Measurements from ENCODE around the gene C5AR2. TPM values are rescaled to one million over a fixed set of nuclear protein-coding genes. Genes with fewer than 3 reads are reported as not detected.
A peak's percentile ranks its signal among the peaks of the same experiment; 100 is the strongest.
"Not testable (repeated sequence)": the region's sequence is repeated elsewhere in the genome, so short reads cannot be mapped to it uniquely, and the experiment has no call there.

C5AR2 gene
- total RNA-seq, 1 experiment from 2014 or later = 0.12 TPM

DNA sequence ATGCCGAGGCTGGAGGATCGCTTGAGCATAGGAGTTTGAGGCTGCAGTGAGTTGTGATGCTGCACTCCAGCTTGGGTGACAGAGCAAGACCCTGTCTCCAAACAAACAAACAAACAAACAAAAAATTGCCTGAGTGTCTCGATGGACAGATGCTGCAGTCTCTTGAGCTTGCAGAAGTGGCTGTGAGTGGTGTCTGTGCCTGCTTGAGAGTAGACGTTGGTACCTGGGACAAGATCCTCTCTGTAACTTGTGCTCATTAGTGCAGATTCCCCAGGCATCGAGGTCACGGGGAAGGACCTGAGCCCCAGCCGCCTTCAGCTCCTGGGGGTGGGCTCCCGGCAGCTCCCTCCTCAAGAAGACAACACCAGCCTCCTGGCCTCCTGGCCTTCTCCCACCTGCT, 8.6 kb upstream of the C5AR2 start:
- no peak for DNase-seq (ENCODE audit: low read depth)

DNA sequence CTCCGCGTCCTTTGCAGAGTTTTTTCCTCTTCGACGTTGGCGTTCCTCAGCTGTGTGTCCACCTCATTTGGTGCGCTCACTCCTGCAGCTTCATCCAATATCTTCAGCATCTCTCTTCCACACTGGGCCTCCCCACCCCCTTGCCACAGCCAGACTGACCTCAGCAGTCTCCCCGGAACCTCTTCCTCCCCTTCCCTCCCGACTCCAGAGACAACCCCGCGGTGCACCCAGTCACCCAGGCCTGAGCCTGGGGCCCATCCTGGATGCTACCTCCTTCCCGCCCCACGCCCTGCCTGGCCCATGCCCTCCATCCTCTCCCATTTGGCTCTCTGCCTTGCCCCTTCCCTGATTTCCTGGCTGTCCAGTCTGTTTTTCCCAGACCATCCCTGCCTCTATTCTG, 8.1 kb upstream of the C5AR2 start:
- DNase-seq (ENCODE audit: low read depth) = no peak

DNA sequence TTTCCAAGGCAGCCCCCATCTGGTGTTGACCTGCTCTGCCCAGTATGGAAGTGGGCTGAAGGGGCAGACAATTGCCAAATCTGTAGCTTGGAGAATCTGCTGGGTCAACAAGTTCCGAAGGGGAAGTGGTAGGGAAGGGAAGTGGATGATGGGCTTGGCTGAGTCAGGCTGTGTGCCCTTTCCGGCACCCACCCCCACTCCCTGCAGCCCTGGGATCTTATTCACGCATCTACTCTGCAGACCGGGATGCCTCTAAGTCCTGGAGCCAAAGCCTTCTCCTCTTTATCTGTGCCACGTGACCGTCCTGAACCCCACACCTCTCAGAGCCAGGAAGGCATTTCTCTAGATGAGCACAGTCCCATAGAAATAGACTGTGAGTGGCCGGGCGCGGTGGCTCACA, 7.5 kb upstream of the C5AR2 start:
- no peak for DNase-seq (ENCODE audit: low read depth)

DNA sequence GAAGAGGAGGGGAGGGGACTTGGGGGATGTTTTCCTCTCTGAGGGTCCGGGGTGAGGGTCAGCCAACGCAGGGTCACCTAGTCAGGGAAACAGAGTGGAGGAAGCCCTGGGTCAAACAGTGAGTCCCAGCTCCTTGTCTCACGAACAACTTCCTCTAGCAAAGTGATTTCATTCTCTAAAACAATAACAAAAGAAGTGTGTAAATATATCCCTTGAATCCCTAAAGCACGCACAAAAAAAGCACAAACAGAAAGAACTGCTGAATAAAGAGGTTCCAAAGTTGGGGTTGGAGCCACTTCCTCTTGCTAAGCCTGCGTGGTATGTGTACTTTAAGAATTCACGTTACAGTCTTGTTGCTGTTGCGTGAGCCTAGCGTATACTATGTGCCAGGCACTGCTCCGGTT, 1.5 kb upstream of the C5AR2 start:
- DNase-seq (ENCODE audit: low read depth) = no peak

DNA sequence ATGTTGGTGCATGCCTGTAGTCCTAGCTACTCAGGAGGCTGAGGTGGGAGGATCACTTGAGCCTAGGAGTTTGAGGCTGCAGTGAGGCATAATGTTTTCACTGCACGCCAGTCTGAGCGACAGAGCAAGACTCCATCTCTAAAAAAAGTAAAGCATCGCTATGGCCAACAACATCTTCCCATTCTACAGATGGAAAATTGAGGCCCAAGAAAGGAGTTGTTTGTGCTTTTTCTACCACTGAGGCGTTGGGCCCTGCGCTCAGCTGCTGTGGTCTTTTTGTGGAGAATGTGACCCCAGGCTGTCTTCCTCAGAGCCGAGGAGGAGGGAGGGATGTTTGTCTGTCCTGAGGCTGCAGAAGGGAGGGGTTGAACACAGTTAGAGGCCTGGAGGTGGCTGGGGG, 485 bp upstream of the C5AR2 start:
- DNase-seq (ENCODE audit: low read depth) = no peak

DNA sequence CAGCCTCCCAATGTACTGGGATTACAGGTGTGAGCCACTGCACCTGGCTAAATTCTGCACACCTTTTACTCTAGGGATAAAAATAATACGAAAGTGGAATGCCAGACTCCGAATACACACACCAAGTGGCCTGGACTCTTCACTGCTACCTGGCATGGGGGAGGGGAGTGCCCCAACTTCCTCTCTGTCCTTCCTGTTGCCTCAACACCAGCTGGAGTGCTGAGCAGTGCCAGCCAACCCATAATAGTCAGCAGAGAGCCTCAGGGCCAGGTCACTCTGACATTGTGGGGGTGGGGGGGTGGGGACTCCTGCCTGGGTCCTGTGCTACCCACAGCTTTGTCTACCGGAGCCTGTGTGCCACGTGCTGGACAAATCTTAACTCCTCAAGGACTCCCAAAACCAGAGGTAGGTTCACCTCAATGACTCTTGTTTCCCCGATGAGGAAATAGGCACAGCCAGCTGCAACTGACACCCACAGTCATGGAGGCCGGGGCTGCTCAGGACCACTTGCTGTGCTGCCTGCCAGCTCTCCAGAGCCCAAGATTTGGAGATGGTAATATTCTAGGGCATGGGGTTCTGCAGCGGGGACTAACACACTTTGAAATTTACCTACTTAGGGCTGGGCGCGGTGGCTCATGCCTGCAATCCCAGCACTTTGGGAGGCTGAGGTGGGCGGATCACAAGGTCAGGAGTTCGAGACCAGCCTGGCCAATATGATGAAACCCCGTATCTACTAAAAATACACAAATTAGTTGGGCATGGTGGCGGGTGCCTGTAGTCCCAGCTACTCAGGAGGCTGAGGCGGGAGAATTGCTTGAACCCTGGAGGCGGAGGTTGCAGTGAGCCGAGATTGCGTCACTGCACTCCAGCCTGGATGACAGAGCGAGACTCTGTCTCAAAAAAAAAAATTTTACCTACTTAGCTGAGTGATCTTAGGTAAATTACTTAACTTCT, 5.1 kb downstream of the C5AR2 start:
- DNase-seq (ENCODE audit: low read depth) = not testable (repeated sequence)

DNA sequence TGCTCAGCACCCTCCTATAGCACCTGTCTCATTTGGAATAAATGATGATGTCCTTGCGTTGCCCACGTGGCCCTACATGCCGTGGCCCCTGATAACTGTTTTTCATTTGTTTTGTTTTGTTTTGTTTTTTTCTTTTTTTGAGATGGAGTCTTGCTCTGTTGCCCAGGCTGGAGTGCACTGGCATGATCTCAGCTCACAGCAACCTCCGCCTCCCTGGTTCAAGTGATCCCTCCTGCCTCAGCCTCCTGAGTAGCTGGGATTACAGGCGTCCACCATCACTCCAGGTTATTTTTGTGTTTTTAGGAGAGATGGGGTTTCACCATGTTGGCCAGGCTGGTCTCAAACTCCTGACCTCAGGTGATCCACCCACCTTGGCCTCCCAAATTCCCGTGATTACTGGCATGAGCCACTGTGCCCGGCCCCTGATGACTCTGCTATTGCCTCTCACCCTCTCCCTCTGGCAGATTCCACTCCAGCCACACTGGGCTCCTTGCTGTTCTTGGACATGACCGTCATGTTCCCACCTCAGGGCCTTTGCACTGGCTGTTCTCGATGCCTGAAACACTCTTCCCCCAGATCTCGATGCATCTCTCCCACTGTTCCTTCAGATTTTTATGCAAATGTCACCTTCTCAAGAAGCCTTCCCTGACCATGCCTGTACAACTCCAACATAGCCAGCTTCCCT, 7.4 kb downstream of the C5AR2 start:
- no peak for DNase-seq (ENCODE audit: low read depth)

DNA sequence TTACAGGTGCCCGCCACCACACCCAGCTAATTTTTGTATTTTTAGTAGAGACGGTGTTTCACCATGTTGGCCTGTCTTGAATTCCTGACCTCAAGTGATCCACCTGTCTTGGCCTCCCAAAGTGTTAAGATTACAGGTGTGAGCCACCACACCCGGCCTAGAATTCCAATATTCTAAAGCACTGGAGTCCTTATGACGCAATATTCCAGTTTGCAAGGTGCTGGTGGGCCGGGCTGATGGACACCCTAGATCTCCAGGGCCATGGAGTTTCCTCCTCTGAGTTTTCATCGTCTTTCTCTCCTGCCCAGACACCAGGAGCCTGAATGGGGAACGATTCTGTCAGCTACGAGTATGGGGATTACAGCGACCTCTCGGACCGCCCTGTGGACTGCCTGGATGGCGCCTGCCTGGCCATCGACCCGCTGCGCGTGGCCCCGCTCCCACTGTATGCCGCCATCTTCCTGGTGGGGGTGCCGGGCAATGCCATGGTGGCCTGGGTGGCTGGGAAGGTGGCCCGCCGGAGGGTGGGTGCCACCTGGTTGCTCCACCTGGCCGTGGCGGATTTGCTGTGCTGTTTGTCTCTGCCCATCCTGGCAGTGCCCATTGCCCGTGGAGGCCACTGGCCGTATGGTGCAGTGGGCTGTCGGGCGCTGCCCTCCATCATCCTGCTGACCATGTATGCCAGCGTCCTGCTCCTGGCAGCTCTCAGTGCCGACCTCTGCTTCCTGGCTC, 8.7 kb downstream of the C5AR2 start:
- no peak for DNase-seq (ENCODE audit: low read depth)

DNA sequence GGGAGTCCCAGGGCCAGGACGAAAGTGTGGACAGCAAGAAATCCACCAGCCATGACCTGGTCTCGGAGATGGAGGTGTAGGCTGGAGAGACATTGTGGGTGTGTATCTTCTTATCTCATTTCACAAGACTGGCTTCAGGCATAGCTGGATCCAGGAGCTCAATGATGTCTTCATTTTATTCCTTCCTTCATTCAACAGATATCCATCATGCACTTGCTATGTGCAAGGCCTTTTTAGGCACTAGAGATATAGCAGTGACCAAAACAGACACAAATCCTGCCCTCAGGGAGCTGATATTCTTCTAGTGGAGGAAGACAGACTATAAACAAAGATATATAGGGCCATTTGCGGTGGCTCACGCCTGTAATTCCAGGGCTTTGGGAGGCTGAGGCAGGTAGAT, 9.8 kb downstream of the C5AR2 start:
- no peak for DNase-seq (ENCODE audit: low read depth)

DNA sequence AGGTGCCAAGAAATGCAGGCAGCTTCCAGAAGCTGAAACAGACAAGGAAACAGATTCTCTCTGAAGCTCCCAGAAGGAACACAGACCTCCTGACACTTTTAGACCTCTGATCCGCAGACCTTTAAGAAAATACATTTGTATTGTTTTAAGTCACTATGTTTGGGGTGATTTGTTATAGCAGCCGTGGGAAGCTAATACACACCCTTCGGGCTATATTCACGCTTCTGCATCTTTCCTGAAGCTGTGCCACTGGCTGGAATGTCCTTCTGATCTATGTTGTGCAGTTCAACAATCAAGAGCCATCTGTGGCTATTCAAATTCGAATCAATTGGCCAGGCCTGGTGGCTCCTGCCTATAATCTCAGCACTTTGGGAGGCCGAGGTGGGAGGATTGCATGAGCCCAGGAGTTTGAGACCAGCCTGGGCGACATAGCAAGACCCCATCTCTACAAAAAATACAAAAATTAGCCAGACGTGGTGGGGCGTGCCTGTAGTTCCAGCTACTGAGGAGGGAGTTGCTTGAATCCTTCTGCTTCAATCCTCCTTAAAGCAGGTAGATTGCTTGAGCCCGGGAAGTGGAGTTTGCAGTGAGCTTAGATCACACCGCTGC, 11.3 kb downstream of the C5AR2 start:
- no peak for DNase-seq (ENCODE audit: low read depth)

DNA sequence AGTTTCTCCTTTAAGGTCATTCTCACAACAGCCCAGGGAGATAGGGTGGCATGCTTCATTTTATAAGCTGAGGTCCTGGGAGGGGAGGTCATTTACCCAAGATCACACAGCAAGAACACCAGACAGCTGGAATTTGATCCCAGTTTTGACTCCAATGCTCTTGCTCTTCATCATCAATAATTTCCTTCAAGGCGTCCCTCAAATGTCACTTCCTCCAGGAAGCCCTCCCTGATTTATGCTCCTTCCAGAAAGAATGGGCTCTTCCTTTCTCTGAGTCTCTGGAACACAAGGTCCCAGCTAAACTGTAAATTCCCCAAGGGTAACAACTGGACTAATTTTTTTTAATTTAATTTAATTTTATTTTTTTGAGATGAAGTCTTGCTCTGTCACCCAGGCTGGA, 12.4 kb downstream of the C5AR2 start:
- DNase-seq (ENCODE audit: low read depth) = no peak

DNA sequence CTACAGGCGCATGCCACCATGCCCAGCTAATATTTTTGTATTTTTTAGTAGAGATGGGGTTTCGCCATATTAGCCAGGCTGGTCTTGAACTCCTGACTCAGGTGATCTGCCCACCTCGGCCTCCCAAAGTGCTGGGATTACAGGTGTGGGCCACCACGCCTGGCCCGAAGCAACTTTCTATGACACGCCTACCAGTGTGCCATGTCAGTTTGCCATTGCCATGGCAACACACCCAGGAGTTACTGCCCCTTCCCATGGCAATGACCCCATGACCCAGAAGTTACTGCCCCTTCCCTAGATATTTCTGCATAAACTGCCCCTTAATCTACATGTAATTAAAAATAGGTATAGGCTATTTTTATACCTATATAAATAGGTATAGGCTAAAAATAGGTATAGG, 14.0 kb downstream of the C5AR2 start:
- DNase-seq (ENCODE audit: low read depth) = not testable (repeated sequence)

DNA sequence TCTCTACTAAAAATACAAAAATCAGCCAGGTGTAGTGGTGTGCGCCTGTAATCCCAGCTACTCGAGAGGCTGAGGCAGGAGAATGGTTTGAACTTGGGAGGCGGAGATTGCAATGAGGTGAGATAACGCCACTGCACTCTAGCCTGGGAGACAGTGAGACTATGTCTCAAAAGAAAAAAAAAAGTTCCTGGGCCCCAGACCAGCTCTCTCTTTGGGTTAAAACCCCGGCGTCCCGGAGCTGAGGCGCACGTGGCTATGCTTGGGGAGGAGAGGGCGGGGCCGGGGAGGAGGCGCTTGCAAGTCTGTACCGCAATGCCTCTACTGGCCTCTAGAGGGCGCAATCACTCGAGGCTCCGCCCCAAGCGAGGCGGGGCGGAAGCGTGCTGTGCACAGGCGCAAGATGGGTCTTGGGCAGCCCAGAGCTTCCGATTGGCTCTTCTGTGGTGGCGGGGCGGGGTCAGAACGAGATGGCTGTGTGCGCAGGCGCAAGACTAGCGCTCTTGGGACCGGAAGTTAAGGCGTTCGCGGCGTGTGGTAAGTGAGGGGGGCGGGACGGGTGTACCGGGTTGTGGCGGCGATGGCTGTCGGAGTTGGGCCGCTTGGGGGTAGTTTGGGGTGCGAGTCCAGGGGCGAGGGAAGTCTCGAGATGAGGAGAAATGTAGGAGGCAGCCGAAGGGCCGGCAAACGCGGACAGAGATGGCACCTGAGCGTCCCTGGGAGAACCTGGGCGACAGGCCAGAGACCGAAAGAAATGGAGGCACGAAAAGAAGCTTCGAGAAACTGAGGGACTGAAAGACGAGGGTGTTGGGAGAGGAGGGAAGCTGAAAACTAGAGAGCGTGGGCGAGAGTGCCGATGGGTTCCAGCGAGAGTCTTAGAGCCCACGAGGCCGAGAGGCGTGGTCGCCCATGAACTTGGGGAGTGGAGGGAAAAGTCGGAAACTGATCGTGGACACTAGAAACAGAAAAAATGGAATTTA, 17.1 kb downstream of the C5AR2 start, which contains the start of gene DHX34:
Gene DHX34 (plus strand): TSS at position 497 of the 977 bp plus-strand sequence. CDS start 3,716 bp downstream, outside the sequence.
- peak; percentile 98 for DNase-seq (ENCODE audit: low read depth)

DNA sequence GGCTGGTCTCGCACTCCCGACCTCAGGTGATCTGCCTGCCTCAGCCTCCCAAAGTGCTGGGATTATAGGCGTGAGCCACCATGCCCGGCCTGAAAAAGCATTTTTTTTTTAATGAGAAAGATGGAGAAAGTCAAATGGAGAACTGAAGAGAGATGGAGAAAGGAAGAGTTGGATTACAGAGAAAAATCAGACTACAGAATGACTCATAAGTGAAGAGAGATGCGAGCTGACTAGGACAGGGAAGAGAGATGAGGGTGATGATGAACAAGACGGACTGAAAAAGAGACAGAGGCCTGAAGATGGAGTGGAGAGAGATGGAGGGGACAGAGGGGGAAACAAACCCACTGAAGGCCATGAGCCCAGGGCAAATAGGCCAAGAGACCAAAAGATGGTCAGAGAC, 18.7 kb downstream of the C5AR2 start:
- DNase-seq (ENCODE audit: low read depth) = no peak

DNA sequence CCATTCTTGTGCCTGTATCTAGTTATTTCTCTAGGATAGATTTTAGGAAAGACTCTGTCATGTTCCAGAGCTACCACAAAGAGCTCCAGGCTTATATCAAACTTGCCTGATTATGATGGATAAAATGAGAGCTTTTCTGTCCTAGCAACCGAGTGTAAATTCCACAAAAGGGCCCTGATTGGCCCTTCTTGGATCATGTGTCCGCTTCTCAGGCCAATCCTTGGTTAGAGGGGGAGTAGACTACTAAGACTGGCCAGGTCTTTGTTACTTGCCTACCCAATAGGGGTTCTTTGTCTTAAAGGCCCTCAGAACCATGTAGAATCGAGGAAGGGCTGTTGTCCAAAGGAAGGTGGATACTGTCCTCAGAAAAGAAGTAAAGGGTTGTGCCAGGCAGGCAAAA, 19.6 kb downstream of the C5AR2 start:
- peak; percentile 47 for DNase-seq (ENCODE audit: low read depth)

DNA sequence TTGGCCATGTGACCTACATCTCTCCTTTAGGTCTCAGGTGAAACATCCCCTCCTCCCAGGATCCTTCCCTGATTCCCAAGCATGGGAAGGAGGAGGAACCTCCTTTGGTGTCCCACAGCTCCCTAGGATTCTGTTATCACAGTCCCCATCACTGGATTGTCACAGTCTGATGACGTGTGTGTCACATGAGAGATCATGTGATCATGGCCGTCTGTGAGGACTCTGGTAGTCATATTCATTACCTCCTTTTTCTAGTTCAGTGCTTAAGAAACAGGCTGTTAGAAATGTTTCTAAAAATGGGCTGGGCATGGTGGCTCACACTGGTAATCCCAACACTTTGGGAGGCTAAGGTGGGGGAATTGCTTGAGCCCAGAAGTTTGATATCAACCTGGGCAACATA, 20.1 kb downstream of the C5AR2 start:
- DNase-seq (ENCODE audit: low read depth) = no peak

DNA sequence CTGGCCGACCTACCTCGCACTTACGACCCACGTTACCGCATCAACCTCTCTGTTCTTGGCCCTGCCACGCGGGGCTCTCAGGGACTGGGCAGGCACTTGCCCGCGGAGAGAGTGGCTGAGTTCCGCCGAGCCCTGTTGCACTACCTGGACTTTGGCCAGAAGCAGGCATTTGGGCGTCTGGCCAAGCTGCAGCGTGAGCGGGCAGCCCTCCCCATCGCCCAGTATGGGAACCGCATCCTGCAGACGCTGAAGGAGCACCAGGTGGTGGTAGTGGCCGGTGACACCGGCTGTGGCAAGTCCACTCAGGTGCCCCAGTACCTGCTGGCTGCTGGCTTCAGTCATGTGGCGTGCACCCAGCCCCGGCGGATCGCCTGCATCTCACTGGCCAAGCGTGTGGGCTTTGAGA, 21.3 kb downstream of the C5AR2 start:
- no peak for DNase-seq (ENCODE audit: low read depth)

DNA sequence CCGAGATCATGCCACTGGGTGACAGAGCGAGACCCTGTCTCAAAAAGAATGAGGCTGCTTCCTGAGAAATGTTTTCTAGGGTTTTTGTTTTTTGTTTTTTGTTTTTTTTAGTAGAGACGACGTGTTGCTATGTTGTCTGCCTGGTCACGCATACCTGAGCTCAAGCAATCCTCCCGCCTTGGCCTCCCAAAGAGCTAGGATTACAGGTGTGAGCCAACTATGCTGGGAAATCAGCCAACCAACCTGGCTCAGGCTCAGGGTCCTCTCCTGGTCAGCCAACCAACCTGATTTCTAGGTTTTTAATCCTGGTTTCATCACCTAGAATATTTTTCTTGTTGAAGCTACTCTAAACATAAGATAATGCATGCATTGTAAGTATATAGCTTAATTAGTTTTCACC, 24.9 kb downstream of the C5AR2 start:
- no peak for DNase-seq (ENCODE audit: low read depth)

DNA sequence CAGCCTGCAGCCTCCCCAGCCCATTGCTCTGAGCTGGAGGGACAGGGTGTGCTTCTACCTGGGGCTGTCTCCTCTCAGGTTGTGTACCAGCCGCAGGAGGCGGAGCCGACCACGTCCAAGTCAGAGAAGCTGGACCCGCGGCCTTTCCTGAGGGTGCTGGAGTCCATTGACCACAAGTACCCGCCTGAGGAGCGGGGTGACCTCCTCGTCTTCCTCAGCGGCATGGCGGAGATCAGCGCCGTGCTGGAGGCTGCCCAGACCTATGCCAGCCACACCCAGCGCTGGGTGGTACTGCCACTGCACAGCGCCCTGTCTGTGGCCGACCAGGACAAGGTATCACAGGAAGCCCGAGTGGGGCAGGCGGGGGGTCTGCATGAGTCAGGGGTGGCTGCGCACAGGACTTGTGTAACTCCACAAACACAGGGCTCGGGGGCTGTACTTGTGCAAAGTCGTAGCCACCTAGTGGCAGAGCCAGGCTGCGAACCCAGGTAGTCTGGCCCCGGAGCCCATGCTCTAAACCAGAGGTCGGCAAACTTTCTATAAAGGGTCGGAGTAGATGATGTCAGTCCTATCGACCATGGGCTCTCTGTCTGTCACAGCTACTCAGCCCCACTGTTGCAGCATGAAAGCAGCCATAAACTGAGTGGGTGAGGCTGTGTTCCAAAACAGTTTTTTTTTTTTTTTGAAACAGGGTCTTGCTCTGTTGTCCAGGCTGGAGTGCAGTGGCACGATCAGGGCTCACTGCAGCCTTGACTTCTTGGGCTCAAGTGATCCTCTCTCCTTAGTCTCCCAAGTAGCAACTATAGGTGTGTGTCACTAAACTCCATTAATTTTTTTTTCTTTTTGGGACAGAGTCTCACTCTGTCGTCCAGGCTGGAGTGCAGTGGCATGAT, 26.1 kb downstream of the C5AR2 start:
- DNase-seq (ENCODE audit: low read depth) = no peak

DNA sequence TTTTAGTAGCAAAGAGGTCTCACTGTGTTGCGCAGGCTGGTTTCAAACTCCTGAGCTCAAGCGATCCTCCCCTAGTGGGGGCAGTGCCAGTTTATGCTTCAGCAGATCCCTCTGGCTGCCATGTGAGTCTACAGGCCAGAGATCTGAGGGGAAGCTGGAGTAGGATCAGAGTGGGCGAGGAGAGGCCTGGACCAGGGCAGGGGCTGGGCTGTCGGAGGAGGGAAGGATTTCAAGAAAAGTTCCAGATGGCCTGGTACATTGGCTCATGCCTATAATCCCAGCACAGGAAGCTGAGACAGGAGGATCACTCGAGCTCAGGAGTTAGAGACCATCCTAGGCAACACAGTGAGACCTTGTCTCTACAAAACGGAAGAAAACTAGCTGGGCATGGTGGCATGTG, 27.0 kb downstream of the C5AR2 start:
- no peak for DNase-seq (ENCODE audit: low read depth)

Measured in RPMI7951 (cell line).